T-helper 1 cell treated with Interleukin-12 subunit alpha and Interleukin-12 subunit beta and Interleukin-4 antibody, amounts not matched to agents 30 ng/mL and 1 ng/mL, for 36 hours (primary cell): Measurements from ENCODE around the gene TCEAL4. TPM values are rescaled to one million over a fixed set of nuclear protein-coding genes. Genes with fewer than 3 reads are reported as not detected.
"Not testable (repeated sequence)": the region's sequence is repeated elsewhere in the genome, so short reads cannot be mapped to it uniquely, and the experiment has no call there.

ENCODE experiments used
- intact Hi-C: fragments of 100-400 bp; cut with micrococcal nuclease; formaldehyde crosslinking; loops from one replicate; pipeline ENCODE4 v1.15.1; 2024
- total RNA-seq: library from RNA; stranded (reverse); gene quantifications from 2 replicates; pipeline ENCODE4 v1.2.3, GENCODE V29; 2022

The TCEAL4 gene
- total RNA-seq, 1 donor from 2014 or later, result 1.5 TPM

DNA sequence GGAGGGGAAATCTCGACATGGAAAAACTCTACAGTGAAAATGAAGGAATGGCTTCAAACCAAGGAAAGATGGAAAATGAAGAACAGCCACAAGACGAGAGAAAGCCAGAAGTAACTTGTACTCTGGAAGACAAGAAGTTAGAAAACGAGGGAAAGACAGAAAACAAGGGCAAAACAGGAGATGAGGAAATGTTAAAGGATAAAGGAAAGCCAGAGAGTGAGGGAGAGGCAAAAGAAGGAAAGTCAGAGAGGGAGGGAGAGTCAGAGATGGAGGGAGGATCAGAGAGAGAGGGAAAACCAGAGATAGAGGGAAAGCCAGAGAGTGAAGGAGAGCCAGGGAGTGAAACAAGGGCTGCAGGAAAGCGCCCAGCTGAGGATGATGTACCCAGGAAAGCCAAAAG lies 1.3 kb downstream of the TCEAL4 start:
- intact Hi-C loops, result loop anchor here (5.0 kb wide), 1 partner anchor 41 kb away; the partner anchor contains the start of gene TCEAL1

DNA sequence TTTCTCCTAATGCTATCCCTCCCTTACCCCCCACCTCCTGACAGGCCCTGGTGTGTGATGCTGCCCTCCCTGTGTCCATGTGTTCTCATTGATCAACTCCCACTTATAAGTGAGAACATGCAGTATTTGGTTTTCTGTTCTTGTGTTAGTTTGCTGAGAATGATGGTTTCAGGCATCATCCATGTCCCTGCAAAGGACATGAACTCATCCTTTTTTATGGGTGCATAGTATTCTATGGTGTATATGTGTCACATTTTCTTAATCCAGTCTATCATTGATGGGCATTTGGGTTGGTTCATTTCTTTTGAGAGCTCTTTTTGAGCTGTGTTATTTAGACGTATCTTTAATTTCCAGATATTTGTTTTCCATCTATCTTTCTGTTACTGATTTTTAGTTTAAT lies 7.0 kb downstream of the TCEAL4 start:
- intact Hi-C loops, result not testable (repeated sequence)

DNA sequence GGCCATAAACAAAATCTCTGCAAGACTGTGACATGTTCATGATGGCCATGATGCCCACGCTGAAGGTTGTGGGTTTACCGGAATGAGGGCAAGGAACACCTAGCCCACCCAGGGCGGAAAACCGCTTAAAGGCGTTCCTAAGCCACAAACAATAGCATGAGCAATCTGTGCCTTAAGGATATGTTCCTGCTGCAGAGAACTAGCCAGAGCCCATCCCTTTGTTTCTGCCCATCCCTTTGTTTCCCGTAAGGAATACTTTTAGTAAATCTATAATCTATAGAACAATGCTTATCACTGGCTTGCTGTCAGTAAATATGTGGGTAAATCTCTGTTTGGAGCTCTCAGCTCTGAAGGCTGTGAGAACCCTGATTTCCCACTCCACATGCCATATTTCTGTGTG lies 9.9 kb downstream of the TCEAL4 start:
- intact Hi-C loops, result not testable (repeated sequence)

DNA sequence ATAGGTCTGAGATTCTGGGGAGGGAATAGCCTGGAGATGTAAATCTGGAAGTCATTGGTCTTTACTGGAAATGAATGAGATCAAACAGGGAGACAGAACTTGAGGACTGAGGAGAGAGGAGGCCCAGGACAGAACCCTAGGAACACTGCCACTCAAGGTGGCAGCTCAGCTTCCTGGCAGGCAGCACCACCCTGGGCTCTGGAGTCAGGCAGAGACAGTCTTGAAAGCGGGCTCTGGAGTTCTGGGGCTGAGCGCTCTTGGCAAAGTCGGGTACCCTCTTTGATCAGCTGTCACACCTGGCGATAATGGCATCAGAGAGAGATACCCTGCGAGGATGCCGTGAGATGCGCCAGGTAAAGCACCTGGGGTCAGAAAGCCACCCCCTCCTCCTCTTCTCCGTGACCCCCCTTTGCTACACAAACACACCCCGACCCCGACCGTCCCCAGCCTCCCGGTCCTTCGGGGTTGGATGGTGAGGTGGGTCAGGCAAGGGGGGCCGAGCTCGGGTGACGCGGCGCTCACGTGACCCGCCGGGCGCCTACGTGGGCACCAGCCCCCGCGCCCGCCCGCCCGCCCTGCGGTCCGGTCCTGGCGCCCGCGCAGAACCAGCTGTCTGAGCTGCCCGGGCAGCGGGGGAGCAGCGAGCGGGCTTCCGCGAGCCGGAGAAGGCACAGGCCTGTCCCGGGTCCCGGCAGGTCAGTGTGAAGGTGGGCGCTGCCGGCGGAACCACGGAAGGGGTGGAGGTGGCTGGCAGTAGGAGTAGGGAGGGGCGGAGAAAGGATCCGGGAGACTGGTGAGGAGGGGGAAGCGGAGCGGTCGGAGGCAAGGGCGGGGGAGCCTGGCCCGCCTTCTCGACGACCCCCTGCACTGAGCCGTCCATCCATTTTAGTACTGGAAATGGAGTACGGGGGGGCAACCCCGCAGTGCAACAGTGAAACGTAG lies 22.3 kb downstream of the TCEAL4 start, which contains the start of gene TCEAL3:
Gene TCEAL3 (plus strand): TSS at position 600 of the 942 bp plus-strand sequence. CDS start 1,102 bp downstream, outside the sequence.
- intact Hi-C loops, result no loop called here

DNA sequence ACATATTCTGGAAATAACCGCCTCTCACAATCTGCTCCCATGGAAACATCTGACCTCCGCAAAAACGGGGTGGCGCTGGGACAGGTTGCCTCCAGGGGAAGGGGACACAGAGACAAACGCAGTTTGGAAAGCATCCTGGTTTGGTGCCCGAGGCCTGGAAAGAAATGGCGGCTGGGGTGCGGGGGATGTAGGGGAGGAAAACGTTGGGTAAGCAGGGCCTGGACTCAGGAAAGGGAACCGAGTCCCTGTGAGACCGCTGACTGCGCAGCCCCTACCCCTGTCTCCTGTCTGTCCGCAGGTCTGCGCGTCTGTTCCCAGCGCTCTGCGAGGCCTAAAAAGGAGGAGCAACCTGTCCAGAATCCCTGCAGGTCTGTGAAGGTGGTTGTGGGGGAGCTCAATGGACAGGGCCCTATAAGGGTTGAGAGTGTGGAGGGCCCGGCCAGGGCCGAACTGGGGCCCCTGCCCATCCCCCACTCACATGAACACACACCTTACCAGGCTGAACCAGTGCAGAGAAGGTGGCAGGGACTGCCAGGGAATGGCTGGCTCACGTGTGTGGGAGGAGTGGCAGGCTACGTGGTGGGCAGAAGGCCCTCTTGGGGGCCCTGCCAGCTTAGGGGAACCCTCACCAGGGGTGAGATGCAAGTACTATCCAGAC lies 23.1 kb downstream of the TCEAL4 start:
- intact Hi-C loops, result no loop called here

DNA sequence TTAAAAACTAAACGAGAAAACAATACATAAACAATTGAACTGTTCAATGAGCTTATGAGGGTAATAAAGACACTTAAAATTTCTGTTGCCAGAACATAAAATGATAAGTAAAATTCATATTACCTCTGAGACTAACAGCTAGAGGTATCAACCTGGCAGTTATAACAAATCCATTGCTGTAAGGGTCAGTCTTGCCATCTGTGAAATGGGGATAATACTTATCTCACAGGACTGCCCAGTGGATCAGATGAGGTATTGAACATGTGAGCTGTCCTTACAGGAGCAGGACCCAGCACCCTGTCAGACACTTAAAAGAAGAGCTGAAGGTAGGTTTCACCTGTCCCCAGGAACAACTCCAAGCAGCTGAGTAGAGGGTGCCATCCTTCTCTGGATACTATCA lies 25.0 kb downstream of the TCEAL4 start:
- intact Hi-C loops, result no loop called here

DNA sequence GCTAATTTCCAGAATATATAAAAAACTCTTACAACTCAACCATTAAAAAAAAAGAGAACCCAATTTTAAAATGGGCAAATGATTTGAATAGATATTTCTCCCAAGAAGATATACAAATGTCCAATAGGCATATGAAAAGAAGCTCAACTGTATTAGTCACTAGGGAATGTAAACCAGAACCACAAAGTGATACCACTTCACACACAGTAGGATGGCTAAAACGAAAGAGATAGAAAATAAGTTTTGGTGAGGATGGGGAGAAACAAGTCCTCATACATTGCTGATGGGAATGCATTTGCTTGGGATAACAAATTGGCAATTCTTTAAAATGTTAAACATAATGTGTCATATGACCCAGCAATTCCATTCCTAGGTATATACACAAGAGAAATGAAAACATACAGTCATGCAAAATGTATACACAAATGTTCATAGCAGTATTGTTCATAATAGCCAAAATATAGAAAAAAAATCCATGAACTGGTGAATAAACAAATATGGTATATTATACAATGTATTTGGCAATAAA lies 28.1 kb downstream of the TCEAL4 start:
- intact Hi-C loops, result no loop called here

DNA sequence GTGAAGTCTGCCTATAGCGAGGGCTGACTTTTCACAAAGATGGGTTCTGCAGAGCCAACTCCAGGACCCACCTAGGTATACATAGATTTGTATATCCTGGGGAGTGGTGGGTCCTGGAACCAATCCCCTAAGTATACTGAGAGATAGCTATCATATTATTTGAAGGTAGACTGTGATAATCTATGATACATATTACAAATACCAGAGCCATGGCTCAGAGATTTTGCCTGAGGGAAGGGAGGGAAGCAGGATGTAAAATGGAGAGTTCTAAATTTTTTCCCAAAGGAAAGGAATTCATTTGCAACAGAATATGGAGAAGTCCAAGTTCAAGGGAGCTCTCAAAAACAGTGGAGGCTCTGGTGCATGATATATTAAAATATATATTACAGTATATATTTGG lies 29.7 kb downstream of the TCEAL4 start:
- intact Hi-C loops, result no loop called here

DNA sequence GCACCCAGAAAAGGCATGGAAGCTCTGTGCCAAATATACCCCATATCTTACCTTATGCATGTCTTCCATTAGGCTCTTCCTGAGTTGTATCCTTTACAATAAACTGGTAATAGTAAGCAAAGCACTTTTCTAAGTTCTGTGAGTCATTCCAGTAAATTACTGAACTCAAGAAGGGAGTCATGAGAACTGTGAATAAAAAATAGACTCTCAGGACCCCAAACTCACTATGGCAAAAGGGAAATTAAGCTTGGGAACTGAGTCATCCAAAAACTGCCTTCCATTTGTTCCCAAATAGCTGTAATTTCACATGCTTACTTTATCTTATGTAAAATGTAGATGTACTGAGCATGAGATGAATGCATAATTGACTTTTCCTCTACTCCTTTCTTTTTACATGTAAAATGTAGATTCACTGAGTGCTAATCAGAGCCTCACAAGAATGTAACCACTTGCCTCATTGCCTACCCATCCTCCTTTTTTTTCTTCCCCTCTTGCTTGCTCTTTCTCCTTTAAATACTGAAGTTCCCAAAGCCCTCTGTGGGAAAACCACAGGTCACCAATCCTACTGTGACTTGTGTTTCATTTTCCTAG lies 30.6 kb downstream of the TCEAL4 start:
- intact Hi-C loops, result no loop called here

DNA sequence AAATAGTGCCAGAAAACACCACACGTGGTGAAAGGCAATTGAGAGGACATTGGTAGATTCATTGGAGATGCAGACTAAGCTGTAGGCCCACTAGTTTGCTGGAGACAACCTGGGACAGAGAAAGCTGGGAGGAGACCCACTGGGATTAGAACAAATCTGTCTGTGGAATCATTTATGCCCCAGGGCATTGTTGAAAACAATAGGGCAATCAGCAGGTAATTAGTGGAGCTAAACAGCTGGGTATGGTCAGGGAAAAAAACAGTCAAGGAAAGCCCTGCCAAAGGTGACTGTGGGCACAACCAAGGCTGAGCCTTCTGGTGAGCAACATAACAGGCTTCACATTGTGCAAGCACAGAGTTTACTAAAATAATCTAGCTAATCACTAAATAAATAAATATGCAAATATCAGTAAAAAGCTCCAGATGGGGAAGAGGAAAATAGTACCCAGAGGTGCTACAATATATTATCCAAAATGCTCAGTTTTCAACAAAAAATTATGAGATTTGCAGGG lies 31.4 kb downstream of the TCEAL4 start:
- intact Hi-C loops, result no loop called here

DNA sequence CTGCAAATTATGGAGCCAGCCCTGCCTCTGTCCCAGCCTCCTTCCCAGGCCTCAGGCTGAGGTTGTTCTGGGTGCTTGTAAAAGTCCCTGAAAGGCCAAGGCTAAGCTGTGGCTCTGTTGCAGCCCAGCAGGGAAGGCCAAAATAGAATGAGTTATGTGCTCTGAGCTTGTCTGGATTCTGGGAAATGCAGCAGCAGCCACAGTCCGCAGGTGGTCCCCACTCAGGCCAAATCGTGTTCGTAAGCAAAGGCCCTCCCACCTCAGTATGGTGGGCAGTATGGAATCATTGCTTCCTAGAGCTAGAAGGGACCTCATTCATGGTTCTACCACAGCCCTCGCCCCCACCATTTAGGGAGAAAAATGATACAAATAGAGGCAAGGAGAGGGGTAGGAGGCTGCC lies 38.8 kb downstream of the TCEAL4 start:
- intact Hi-C loops, result no loop called here

DNA sequence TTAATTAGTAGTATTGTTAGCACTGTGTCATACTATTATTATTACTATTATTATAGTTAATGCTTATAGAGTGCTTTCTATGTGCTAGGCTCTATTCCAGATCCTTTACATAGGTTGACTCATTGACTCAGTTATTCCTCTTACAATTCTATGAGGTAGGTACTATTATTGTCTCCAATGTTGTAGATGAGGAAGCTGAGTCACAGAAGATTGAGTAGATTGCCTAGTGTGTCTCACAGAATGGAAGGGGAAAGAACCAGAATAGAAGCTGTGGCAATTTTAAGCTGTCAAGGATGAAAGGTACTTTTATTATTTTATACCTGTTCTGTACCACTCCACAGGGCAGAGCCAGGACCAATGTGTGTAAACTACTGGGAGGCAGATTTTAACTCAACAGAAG lies 41.5 kb downstream of the TCEAL4 start:
- intact Hi-C loops, result loop anchor here (5.0 kb wide), 1 partner anchor 40 kb away; the partner anchor contains the start of gene TCEAL4

DNA sequence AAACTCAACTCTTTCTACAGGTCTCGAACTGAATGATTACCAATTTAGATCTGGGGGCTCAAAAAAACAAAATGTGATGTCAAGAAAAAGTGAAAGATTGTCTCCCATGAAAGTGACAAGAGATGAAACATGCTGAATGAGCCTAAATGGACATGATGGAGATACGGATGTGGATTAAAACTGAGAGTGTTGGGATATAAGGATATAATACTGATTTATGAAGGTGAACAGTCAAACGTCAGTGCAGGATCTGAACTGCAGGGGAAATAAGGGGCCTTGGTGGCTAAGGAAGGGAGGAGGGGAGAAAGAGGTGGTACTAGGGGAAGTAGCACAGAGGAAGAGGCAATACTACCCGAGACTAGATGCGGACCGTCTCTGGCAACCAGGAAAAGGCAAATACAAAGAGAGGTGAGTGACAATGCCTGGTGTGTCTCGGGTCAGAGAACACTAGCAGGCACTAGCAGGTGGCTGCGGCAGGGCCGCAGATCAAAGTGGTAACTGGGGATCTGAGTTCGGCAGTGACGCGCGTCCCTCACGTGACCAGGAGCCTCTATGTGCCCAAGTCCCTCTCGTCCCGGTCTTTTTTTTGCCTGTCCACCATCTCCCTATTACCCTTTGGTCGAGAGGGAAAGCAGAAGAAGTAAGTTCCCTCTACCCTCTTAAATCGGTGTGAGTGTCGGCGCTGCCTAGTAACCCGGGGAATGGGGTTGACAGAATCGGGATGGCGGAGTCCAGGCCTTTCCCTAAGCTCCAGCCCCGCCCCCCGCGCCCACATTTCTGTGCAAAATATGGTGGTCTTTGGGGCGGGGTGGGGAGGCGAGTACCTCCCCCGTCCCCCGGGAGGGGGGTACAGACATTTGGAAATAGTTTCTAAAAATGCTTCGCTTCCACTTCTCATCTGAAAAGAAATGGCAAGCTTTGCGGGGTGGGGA lies 43.3 kb downstream of the TCEAL4 start, which contains the start of gene TCEAL1:
Gene TCEAL1 (plus strand): TSS at position 590 of the 932 bp plus-strand sequence. CDS start 942 bp downstream, outside the sequence.
- intact Hi-C loops, result loop anchor here (1.0 to 5.0 kb wide), 3 partner anchors 41 to 95 kb away; partner anchors contain the start of gene TCEAL4

DNA sequence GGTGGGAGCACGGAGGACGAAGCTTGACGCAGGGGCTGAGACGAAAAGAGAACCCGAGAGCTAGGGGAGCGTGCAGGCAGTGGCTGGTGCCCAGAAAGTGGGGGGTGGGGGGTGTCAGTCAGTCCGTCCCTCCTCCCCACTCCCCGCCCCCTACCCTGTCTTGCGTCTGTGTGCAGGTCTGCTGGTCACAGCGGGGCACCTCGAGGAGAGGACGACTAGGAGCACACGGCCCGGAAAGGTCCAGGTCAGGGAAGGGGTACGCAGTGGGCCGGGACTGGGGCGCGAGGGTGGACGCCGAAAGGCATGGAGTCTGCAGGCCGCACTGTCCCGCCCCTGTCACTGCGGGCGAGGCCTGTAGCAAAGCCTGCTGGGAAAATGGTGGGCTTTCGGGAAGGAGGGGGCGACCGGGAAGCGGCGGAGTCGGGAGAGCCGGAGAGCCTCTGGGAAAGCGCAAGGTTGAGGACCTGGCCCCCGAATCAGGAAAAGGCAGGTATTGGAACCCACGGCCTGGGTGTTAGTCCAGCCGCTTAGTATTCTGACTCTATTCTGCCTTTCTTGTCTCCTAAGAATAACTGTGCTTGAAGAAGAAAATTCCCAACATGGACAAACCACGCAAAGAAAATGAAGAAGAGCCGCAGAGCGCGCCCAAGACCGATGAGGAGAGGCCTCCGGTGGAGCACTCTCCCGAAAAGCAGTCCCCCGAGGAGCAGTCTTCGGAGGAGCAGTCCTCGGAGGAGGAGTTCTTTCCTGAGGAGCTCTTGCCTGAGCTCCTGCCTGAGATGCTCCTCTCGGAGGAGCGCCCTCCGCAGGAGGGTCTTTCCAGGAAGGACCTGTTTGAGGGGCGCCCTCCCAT lies 44.2 kb downstream of the TCEAL4 start:
- intact Hi-C loops, result loop anchor here (1.0 to 5.0 kb wide), 2 partner anchors 42 to 56 kb away; partner anchors contain the start of gene TCEAL4

DNA sequence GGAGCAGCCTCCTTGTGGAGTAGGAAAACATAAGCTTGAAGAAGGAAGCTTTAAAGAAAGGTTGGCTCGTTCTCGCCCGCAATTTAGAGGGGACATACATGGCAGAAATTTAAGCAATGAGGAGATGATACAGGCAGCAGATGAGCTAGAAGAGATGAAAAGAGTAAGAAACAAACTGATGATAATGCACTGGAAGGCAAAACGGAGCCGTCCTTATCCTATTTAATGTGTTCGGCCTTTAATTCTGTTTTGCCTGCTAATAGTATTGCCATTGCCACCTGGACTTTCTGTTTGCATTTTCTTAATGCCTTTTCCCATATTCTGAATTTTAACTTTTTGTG lies 44.8 kb downstream of the TCEAL4 start:
- intact Hi-C loops, result no loop called here

DNA sequence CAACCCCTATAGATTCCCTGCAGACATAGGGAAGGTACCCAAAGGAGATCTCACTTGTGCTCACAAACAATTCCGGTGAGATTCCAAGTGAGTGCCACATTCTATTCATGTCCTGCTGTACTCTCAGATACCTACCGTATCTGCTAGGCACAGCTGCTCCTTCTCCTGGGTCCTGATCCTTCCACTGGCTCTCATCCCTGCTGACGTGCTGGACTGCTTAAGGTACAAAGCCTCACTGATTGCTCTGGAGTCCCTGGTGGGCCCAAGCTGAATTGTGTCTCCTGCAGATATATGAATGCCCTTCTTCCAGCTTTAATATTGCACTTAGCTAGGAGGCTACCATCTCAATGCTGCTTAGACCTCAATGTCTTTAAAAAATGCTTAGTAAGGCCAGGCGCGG lies 45.8 kb downstream of the TCEAL4 start:
- intact Hi-C loops, result no loop called here

DNA sequence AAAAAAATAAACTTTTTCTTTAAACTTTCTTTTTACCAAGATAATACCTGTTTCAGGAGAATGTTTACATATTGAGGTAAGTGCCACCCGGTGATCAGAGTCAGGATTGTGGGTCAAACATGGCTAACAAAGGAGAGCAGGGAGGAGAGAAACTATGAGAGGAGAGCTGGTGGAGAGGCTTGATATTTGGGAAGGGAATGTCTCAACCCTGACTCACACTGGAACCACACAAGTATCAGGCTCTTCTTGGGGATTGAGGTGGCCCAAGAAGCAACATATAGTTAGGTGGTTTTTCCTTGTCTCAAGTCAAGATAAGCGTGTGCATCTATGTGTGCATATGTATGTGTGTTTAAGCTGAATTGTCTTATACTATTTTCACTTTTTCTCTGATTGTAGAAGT lies 50.1 kb downstream of the TCEAL4 start:
- intact Hi-C loops, result no loop called here
